ENCODE results near the gene ASTN1. TPM values are rescaled to one million over a fixed set of nuclear protein-coding genes. Genes with fewer than 3 reads are reported as not detected.
A peak's percentile ranks its signal among the peaks of the same experiment; 100 is the strongest.

ASTN1 gene
- total RNA-seq, 4 donors from 2014 or later: 1.2 to 2.2 (median 1.6) TPM

DNA sequence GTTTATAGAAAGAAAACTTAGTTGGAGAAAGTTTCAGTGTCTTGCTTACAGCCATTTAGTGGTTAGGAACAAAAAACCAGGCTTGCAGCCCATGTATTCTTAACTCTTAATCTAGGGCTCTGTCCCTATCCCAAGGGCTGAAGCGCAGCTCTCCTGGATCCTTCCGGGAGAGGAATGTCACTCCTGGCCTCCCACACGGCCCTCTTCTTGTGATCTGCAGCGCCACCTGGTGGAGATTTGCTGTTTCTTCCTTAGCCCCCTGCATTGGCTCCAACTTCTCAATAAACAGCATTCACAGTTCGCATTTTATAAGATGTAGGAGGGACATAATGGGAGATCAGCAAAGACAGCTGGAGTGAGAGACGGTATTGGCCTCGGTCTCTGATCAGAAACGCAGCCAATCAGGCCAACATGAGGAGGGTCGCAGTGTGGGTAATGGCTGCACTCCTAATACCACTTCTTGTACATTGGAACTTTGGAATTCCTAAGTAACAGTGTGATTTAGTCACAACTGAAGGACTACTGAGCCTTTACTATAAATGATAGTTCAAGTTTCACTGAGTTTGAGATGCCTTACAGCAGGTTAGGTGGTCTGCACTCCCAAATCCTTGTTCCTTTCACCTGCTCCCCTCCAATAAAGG lies 283.4 kb downstream of the ASTN1 start:
- intact Hi-C loops (cut with DNase I): loop anchor here (2.0 kb wide), 2 partner anchors 322 to 506 kb away; no protein-coding TSS in a partner anchor
- WGBS: 17% methylated on average over 9 of the region's 9 CpGs
- DNase-seq (ENCODE audit: extremely low spot score): no peak
- H3K36me3 ChIP-seq: no peaks in the 10 kb centered on the region
- H3K4me1 ChIP-seq: peaks cover 3 to 5% (median 4%) of the 10 kb centered on the region in 4 donors
- H3K27me3 ChIP-seq: no peaks in the 10 kb centered on the region
- H3K4me3 ChIP-seq: no peak overlapping the region
- H3K27ac ChIP-seq (replicated peaks in 1 of 4): no peak overlapping the region
- TF ChIP-seq POLR2AphosphoS5 (IDR thresholded peaks at IDR 0.05) (no peak), EP300 (IDR thresholded peaks at IDR 0.05) (no peak), POLR2A (IDR thresholded peaks at IDR 0.05; ENCODE audit: low read depth) (no peak)
- TF ChIP-seq, protein P1, sequence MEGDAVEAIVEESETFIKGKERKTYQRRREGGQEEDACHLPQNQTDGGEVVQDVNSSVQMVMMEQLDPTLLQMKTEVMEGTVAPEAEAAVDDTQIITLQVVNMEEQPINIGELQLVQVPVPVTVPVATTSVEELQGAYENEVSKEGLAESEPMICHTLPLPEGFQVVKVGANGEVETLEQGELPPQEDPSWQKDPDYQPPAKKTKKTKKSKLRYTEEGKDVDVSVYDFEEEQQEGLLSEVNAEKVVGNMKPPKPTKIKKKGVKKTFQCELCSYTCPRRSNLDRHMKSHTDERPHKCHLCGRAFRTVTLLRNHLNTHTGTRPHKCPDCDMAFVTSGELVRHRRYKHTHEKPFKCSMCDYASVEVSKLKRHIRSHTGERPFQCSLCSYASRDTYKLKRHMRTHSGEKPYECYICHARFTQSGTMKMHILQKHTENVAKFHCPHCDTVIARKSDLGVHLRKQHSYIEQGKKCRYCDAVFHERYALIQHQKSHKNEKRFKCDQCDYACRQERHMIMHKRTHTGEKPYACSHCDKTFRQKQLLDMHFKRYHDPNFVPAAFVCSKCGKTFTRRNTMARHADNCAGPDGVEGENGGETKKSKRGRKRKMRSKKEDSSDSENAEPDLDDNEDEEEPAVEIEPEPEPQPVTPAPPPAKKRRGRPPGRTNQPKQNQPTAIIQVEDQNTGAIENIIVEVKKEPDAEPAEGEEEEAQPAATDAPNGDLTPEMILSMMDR (IDR thresholded peaks at IDR 0.05): peak; percentile 78 to 84 (median 81)
- no peaks in the 10 kb centered on the region for H3K9me3 ChIP-seq

DNA sequence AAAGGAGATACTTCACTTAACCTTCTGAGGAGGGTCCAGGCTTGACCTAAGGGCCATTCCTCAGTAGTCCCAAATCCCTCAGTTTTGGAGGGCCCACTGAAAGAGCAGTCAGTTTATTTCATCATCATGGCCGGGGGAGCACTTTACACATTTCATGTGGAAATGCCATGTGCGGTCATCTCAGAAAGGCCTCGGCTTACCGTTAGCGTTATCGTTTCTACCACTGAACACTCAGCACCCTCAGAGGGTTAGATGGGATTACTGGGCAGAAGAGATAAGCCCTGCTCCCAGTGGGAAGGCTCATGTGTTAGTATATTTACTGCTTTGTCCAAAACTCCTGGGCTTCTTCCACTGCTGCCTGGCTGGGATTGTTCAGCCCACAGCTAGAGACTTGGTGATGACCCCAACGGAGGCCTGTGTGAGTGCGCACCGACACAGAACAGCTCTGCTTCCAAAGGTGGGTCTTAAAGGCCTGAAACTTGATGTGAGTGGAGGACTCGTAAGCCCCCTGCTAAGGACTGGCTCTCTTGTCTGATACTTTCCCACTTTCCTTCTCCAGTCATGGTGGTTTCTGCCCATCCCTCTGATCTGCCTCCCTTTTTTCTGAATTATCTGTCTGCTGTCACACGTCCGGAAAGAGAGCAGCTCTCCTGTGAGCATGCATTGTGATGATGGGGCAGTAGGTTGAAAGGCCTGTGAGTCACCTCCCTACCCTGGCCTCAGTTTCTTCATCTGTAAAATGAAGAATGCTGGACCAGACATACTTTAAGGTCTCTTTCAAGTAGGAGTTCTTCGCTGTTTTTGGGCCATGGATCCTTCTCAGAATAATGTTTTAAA lies 284.5 kb downstream of the ASTN1 start:
- no peak overlapping the region for H3K27ac ChIP-seq (replicated peaks in 1 of 4)
- intact Hi-C loops (cut with DNase I): loop anchor here (2.0 kb wide), 2 partner anchors 321 to 505 kb away; no protein-coding TSS in a partner anchor
- TF ChIP-seq POLR2A (IDR thresholded peaks at IDR 0.05; ENCODE audit: low read depth) (no peak), EP300 (IDR thresholded peaks at IDR 0.05) (no peak), POLR2AphosphoS5 (IDR thresholded peaks at IDR 0.05) (no peak)
- TF ChIP-seq, protein P1 (IDR thresholded peaks at IDR 0.05): no peak
- H3K9me3 ChIP-seq: no peaks in the 10 kb centered on the region
- no peaks in the 10 kb centered on the region for H3K27me3 ChIP-seq
- no peak for DNase-seq (ENCODE audit: extremely low spot score)
- H3K4me1 ChIP-seq: peaks cover 3 to 5% (median 4%) of the 10 kb centered on the region in 4 donors
- no peaks in the 10 kb centered on the region for H3K36me3 ChIP-seq
- no peak overlapping the region for H3K4me3 ChIP-seq
- 91% methylated on average over 12 of the region's 13 CpGs for WGBS

DNA sequence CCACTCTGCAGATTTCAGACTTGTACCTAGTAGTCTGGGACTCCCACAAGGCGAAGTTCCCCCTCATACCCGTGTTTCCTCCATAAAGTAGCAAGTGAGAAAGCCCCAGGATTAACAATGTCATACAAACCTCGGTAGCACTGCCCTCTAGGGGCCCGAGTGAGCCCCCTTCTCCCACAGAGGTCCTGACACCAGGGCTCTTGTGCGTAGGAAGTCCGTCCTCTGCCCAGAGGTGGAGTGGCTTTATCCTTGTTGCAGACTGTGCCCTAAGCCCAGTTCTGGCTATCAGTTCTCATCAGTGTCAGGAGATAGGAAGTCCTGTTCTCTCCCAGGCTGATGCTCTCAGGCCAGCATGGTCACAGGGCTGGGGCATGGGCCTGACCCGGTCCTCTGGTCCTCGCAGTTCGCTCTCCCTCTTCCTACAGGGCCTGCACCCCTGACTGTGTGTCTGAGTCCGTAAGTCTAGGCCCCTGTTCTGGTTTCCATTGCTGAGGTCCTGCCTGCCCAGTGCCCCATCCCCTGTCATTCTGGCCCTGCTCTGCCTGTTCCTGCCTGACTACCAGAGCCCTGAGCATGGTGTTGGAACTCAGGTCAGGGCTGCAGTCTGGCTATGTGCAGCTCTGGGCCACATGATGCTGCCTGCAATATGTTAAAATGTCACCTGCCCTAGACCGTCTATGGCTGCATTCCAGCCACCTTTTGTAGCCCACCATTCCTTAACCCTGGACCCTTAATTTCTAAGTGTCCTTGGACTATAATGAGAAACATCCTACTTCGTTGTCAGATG lies 285.6 kb downstream of the ASTN1 start:
- Histone ChIP-seq H3K9me3 (no peaks in the 10 kb centered on the region), H3K4me1 (peaks cover 3 to 5% (median 4%) of the 10 kb centered on the region in 4 donors), H3K4me3 (no peak overlapping the region), H3K27me3 (no peaks in the 10 kb centered on the region), H3K36me3 (no peaks in the 10 kb centered on the region), H3K27ac (replicated peaks in 1 of 4) (no peak overlapping the region)
- intact Hi-C loops (cut with DNase I): no loop called here
- TF ChIP-seq, protein P1 (IDR thresholded peaks at IDR 0.05): no peak
- no peak for TF ChIP-seq POLR2AphosphoS5 (IDR thresholded peaks at IDR 0.05)
- TF ChIP-seq POLR2A (IDR thresholded peaks at IDR 0.05; ENCODE audit: low read depth): no peak
- TF ChIP-seq EP300 (IDR thresholded peaks at IDR 0.05): no peak
- DNase-seq (ENCODE audit: extremely low spot score): no peak
- 80% methylated on average over 11 of the region's 12 CpGs for WGBS

DNA sequence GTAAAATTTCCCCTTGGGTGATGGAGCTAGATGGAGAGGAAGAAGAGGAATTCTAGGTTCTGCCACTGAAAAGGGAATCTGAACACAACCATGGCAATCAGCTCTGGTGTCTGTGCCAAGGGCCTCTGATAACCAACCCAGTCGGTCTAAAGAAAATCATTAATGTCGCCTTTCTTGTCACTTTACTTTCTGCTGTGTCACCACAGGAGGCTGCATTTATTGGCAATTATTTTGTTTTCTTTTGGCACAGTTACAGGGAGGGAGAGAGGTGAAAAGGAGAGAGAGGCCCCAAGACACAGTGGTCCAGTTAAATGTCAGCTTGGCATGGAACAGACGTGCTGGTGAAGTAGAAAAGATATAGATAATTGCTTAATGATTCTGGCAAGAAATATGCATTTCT lies 287.0 kb downstream of the ASTN1 start:
- no peaks in the 10 kb centered on the region for H3K9me3 ChIP-seq
- intact Hi-C loops (cut with DNase I): no loop called here

More for the DNA sequence above, 287.0 kb downstream of the ASTN1 start:
- Histone ChIP-seq H3K4me3 (no peak overlapping the region), H3K36me3 (no peaks in the 10 kb centered on the region), H3K27ac (replicated peaks in 1 of 4) (no peak overlapping the region), H3K27me3 (no peaks in the 10 kb centered on the region), H3K4me1 (peaks cover 3 to 5% (median 4%) of the 10 kb centered on the region in 4 donors)
- TF ChIP-seq POLR2A (IDR thresholded peaks at IDR 0.05; ENCODE audit: low read depth): no peak
- TF ChIP-seq POLR2AphosphoS5 (IDR thresholded peaks at IDR 0.05): no peak
- no peak for TF ChIP-seq EP300 (IDR thresholded peaks at IDR 0.05)
- TF ChIP-seq, protein P1 (IDR thresholded peaks at IDR 0.05): no peak
- DNase-seq (ENCODE audit: extremely low spot score): no peak
- 82% methylated on average over 3 of the region's 3 CpGs for WGBS
